H9 (cell line): Measurements from ENCODE around the gene COMMD1. TPM values are rescaled to one million over a fixed set of nuclear protein-coding genes. Genes with fewer than 3 reads are reported as not detected.

Experiments
- DNase-seq: peaks from one replicate; pipeline ENCODE4 v3.0.0-alpha.2; 2017
- H2AFZ ChIP-seq: one replicate; pipeline ENCODE4 v1.6.1; 2013; ENCODE audit warnings: mild to moderate bottlenecking, low read length, control low read depth, moderate library complexity
- H2AK5ac ChIP-seq: 2 replicates; pipeline ENCODE4 v1.6.1; 2013; ENCODE audit warnings: low read length, control low read depth, mixed read lengths; ENCODE audit not compliant: insufficient read length
- H2BK120ac ChIP-seq: one replicate; pipeline ENCODE4 v1.6.1; 2013; ENCODE audit warnings: low read depth, mild to moderate bottlenecking, low read length, control low read depth, inconsistent platforms; ENCODE audit not compliant: poor library complexity, severe bottlenecking
- H2BK12ac ChIP-seq: 2 replicates; pipeline ENCODE4 v1.6.1; 2013; ENCODE audit warnings: low read length, control low read depth, mixed read lengths, low read depth; ENCODE audit not compliant: insufficient read length
- H2BK15ac ChIP-seq: 2 replicates; pipeline ENCODE4 v1.6.1; 2013; ENCODE audit warnings: low read depth, low read length, control low read depth
- H2BK20ac ChIP-seq: one replicate; pipeline ENCODE4 v1.6.1; 2013; ENCODE audit warnings: low read depth, mild to moderate bottlenecking, low read length, control low read depth, inconsistent platforms; ENCODE audit not compliant: poor library complexity, severe bottlenecking
- H2BK5ac ChIP-seq: 2 replicates; pipeline ENCODE4 v1.6.1; 2013; ENCODE audit warnings: low read length, control low read depth, mixed read lengths; ENCODE audit not compliant: insufficient read length
- H3K14ac ChIP-seq: 2 replicates; pipeline ENCODE4 v1.6.1; 2013; ENCODE audit warnings: low read length, control low read depth; ENCODE audit not compliant: insufficient read depth
- H3K18ac ChIP-seq: 2 replicates; pipeline ENCODE4 v1.6.1; 2013; ENCODE audit warnings: low read depth, mild to moderate bottlenecking, mixed read lengths, low read length, control low read depth; ENCODE audit not compliant: insufficient read length
- H3K23ac ChIP-seq: 2 replicates; pipeline ENCODE4 v1.6.1; 2013; ENCODE audit warnings: low read length, control low read depth, mixed read lengths, low read depth; ENCODE audit not compliant: insufficient read length
- H3K23me2 ChIP-seq: 2 replicates; pipeline ENCODE4 v1.6.1; 2013; ENCODE audit warnings: low read depth, mild to moderate bottlenecking, mixed read lengths, low read length, control low read depth; ENCODE audit not compliant: insufficient read length, poor library complexity, severe bottlenecking
- H3K27ac ChIP-seq: 2 replicates; pipeline ENCODE4 v1.5.1; 2013; ENCODE audit warnings: low read length, control low read depth, mixed read lengths, low read depth; ENCODE audit not compliant: insufficient read length
- H3K27me3 ChIP-seq: 2 replicates; pipeline ENCODE4 v1.6.1; 2013; ENCODE audit warnings: low read length, control low read depth, inconsistent platforms; ENCODE audit not compliant: insufficient read depth
- H3K4ac ChIP-seq: 2 replicates; pipeline ENCODE4 v1.6.1; 2013; ENCODE audit warnings: low read depth, mild to moderate bottlenecking, control low read depth, inconsistent platforms, low read length, moderate library complexity
- H3K4me1 ChIP-seq: 2 replicates; pipeline ENCODE4 v1.6.1; 2013; ENCODE audit warnings: low read length, control low read depth, inconsistent platforms; ENCODE audit not compliant: insufficient read depth
- H3K4me2 ChIP-seq: 2 replicates; pipeline ENCODE4 v1.6.1; 2013; ENCODE audit warnings: low read length, control low read depth, mixed read lengths; ENCODE audit not compliant: insufficient read length, insufficient read depth
- H3K56ac ChIP-seq: 2 replicates; pipeline ENCODE4 v1.6.1; 2013; ENCODE audit warnings: low read depth, mild to moderate bottlenecking, mixed read lengths, low read length, control low read depth; ENCODE audit not compliant: insufficient read length
- H3K79me1 ChIP-seq: 2 replicates; pipeline ENCODE4 v1.6.1; 2013; ENCODE audit warnings: low read depth, mild to moderate bottlenecking, moderate library complexity, low read length, control low read depth, inconsistent platforms; ENCODE audit not compliant: insufficient read depth, poor library complexity, severe bottlenecking
- H3K79me2 ChIP-seq: 2 replicates; pipeline ENCODE4 v1.6.1; 2013; ENCODE audit warnings: low read length, control low read depth, inconsistent platforms; ENCODE audit not compliant: insufficient read depth
- H3K9ac ChIP-seq: 2 replicates; pipeline ENCODE4 v1.6.1; 2013; ENCODE audit warnings: low read length, control low read depth, mixed read lengths; ENCODE audit not compliant: insufficient read length; ENCODE audit errors: extremely low read depth
- H3K9me3 ChIP-seq: one replicate; pipeline ENCODE4 v1.6.1; 2013; ENCODE audit warnings: low read depth, low read length, inconsistent platforms; ENCODE audit not compliant: control insufficient read depth
- H3T11ph ChIP-seq: one replicate; pipeline ENCODE4 v1.6.1; 2013; ENCODE audit warnings: mild to moderate bottlenecking, low read length, control low read depth, inconsistent platforms
- H4K20me1 ChIP-seq: one replicate; pipeline ENCODE4 v1.6.1; 2013; ENCODE audit not compliant: control insufficient read depth, insufficient read length, insufficient read depth
- H4K5ac ChIP-seq: 2 replicates; pipeline ENCODE4 v1.6.1; 2013; ENCODE audit warnings: low read depth, mild to moderate bottlenecking, mixed read lengths, low read length, control low read depth; ENCODE audit not compliant: insufficient read length
- H4K8ac ChIP-seq: replicated peaks from 2 replicates; pipeline ENCODE4 v1.6.1; 2013; ENCODE audit warnings: low read length, control low read depth, mixed read lengths, low read depth; ENCODE audit not compliant: insufficient read length
- H4K91ac ChIP-seq: 2 replicates; pipeline ENCODE4 v1.6.1; 2013; ENCODE audit warnings: low read depth, mild to moderate bottlenecking, moderate library complexity, mixed read lengths, low read length, control low read depth; ENCODE audit not compliant: insufficient read length
- H3K27ac Mint-ChIP-seq, 3 experiments: 2 replicates in 2 of 3; 3 replicates in 1 of 3; pipeline ENCODE4 v1.8.0; 2020 to 2021; ENCODE audit warnings: mixed read lengths in 3 of 3, mild to moderate bottlenecking in 1 of 3, moderate library complexity in 1 of 3
- H3K27me3 Mint-ChIP-seq: 2 replicates; pipeline ENCODE4 v1.8.0; 2021; ENCODE audit warnings: low read depth, mild to moderate bottlenecking, moderate library complexity, mixed read lengths
- H3K36me3 Mint-ChIP-seq, 3 experiments: 2 replicates in 2 of 3; 3 replicates in 1 of 3; pipeline ENCODE4 v1.8.0; 2020 to 2021; ENCODE audit warnings: low read depth in 3 of 3, mixed read lengths in 3 of 3; ENCODE audit not compliant: insufficient read depth in 1 of 3
- H3K4me1 Mint-ChIP-seq, 2 experiments: 2 replicates each; pipeline ENCODE4 v1.8.0; 2020; ENCODE audit warnings: mixed read lengths in 2 of 2
- H3K4me3 Mint-ChIP-seq, 2 experiments: 2 replicates in 1 of 2; 3 replicates in 1 of 2; pipeline ENCODE4 v1.8.0; 2020 to 2021; ENCODE audit warnings: mild to moderate bottlenecking in 2 of 2, mixed read lengths in 2 of 2, moderate library complexity in 1 of 2
- H3K9me3 Mint-ChIP-seq, 2 experiments: 2 replicates in 1 of 2; 3 replicates in 1 of 2; pipeline ENCODE4 v1.8.0; 2020; ENCODE audit warnings: mild to moderate bottlenecking in 2 of 2, mixed read lengths in 2 of 2, moderate library complexity in 1 of 2
- CTCF ChIP-seq: fragments of 200-600 bp; sonication (generic); conservative IDR thresholded peaks from 3 replicates; pipeline ENCODE4 v1.8.0; 2021; ENCODE audit warnings: antibody characterized with exemption, mild to moderate bottlenecking
- WGBS: extraction: QIAGEN DNeasy Blood & Tissue Kit; methylation state at CpG from one replicate; pipeline ENCODE4 v1.1.7; 2013; ENCODE audit warnings: missing lambda C conversion rate, low lambda C conversion rate, mixed read lengths; ENCODE audit not compliant: insufficient read length; ENCODE audit errors: extremely low coverage; 5-methylcytosine and 5-hydroxymethylcytosine counted together
- total RNA-seq: library from RNA; stranded (reverse); gene quantifications from 2 replicates; pipeline ENCODE4 v1.2.1, GENCODE V29; 2021

The COMMD1 gene
- total RNA-seq, 1 experiment from 2014 or later: 31.5 TPM

GRCh38 chr2:62076980-62077638 lies 171.6 kb downstream of the COMMD1 start:
- Histone ChIP-seq H2AFZ (no peak overlapping the region), H3K79me2 (no peaks in the 10 kb centered on the region), H4K20me1 (no peaks in the 10 kb centered on the region), H3K9me3 (peaks cover 7% of the 10 kb centered on the region), H3K27me3 (no peaks in the 10 kb centered on the region), H2BK20ac (no peak overlapping the region), H3K4ac (no peak overlapping the region), H3K79me1 (no peaks in the 10 kb centered on the region), H3K14ac (no peak overlapping the region), H2BK120ac (no peak overlapping the region), H3K18ac (no peak overlapping the region), H2AK5ac (no peak overlapping the region), H2BK15ac (no peak overlapping the region), H3K23me2 (no peaks in the 10 kb centered on the region), H4K8ac (no peak overlapping the region), H3K4me2 (no peak overlapping the region), H3T11ph (no peak overlapping the region), H3K23ac (no peak overlapping the region), H2BK12ac (no peak overlapping the region), H4K5ac (no peak overlapping the region), H3K27ac (no peak overlapping the region), H3K56ac (no peak overlapping the region), H3K9ac (no peak overlapping the region), H2BK5ac (no peak overlapping the region), H4K91ac (no peak overlapping the region), H3K4me1 (peaks cover 5% of the 10 kb centered on the region; the same call in 1 of the 2 replicates)
- Mint-ChIP-seq H3K36me3 (peaks cover 8 to 13% (median 13%) of the 10 kb centered on the region in 3 experiments), H3K27ac (no peak overlapping the region), H3K27me3 (no peaks in the 10 kb centered on the region), H3K9me3 (peaks cover 6 to 7% of the 10 kb centered on the region in 2 experiments; a peak in 4 of 5 replicates), H3K4me1 (peaks cover 27 to 28% of the 10 kb centered on the region in 2 experiments), H3K4me3 (no peak overlapping the region)
- no CpG with 5 or more reads among the region's 6 CpGs for WGBS
- DNase-seq: no peak
- no peak for TF ChIP-seq CTCF
